HG03064 (cell line): ENCODE data around the gene C4BPA.

Source experiments
- ATAC-seq: cut with Tn5 transposase; IDR thresholded peaks from one replicate; pipeline ENCODE4 v1.9.1; 2021; ENCODE audit warnings: low read depth; ENCODE audit not compliant: unreplicated experiment

Gene C4BPA

GRCh38 chr1:207102659-207103058 is 1.4 kb upstream of the C4BPA start:
- ATAC-seq: no peak

GRCh38 chr1:207109004-207109403 is 5.0 kb downstream of the C4BPA start:
- ATAC-seq: no peak

- ATAC-seq: no peak
Observed at GRCh38 chr1:207112616-207113296, 8.7 kb downstream of the C4BPA start.

GRCh38 chr1:207115269-207115668 is 11.2 kb downstream of the C4BPA start:
- ATAC-seq: no peak

GRCh38 chr1:207124389-207124788 is 20.4 kb downstream of the C4BPA start:
- no peak for ATAC-seq

- no peak for ATAC-seq
Observed at GRCh38 chr1:207128336-207128921, 24.4 kb downstream of the C4BPA start.

- ATAC-seq: no peak
Observed at GRCh38 chr1:207129053-207129452, 25.0 kb downstream of the C4BPA start.

- no peak for ATAC-seq
Observed at GRCh38 chr1:207130252-207131036, 26.4 kb downstream of the C4BPA start.

GRCh38 chr1:207131163-207131562 is 27.1 kb downstream of the C4BPA start:
- no peak for ATAC-seq

- no peak for ATAC-seq
Observed at GRCh38 chr1:207134581-207134980, 30.5 kb downstream of the C4BPA start.

- no peak for ATAC-seq
Observed at GRCh38 chr1:207139616-207140015, 35.6 kb downstream of the C4BPA start.

GRCh38 chr1:207140536-207140935 is 36.5 kb downstream of the C4BPA start:
- no peak for ATAC-seq

GRCh38 chr1:207145401-207146058 is 41.5 kb downstream of the C4BPA start:
- ATAC-seq: no peak

- no peak for ATAC-seq
Observed at GRCh38 chr1:207151920-207152319, 47.9 kb downstream of the C4BPA start.

- ATAC-seq: no peak
Observed at GRCh38 chr1:207152792-207153468, 48.9 kb downstream of the C4BPA start.

GRCh38 chr1:207155028-207155427 is 51.0 kb downstream of the C4BPA start:
- ATAC-seq: no peak

- ATAC-seq: no peak
Observed at GRCh38 chr1:207156095-207156494, 52.1 kb downstream of the C4BPA start.

- no peak for ATAC-seq
Observed at GRCh38 chr1:207156826-207157225, 52.8 kb downstream of the C4BPA start.

- no peak for ATAC-seq
Observed at GRCh38 chr1:207164086-207164485, 60.1 kb downstream of the C4BPA start.

GRCh38 chr1:207172321-207172720 is 68.3 kb downstream of the C4BPA start:
- no peak for ATAC-seq

GRCh38 chr1:207172885-207173284 is 68.9 kb downstream of the C4BPA start:
- no peak for ATAC-seq
